ENCODE data around the gene JDP2.

Gene JDP2

GRCh38 chr14:75459099-75459741 lies 31.4 kb downstream of the JDP2 start:
- TF ChIP-seq, protein P1, sequence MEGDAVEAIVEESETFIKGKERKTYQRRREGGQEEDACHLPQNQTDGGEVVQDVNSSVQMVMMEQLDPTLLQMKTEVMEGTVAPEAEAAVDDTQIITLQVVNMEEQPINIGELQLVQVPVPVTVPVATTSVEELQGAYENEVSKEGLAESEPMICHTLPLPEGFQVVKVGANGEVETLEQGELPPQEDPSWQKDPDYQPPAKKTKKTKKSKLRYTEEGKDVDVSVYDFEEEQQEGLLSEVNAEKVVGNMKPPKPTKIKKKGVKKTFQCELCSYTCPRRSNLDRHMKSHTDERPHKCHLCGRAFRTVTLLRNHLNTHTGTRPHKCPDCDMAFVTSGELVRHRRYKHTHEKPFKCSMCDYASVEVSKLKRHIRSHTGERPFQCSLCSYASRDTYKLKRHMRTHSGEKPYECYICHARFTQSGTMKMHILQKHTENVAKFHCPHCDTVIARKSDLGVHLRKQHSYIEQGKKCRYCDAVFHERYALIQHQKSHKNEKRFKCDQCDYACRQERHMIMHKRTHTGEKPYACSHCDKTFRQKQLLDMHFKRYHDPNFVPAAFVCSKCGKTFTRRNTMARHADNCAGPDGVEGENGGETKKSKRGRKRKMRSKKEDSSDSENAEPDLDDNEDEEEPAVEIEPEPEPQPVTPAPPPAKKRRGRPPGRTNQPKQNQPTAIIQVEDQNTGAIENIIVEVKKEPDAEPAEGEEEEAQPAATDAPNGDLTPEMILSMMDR (conservative IDR thresholded peaks at IDR 0.05; ENCODE audit: low read length): no peak
- no peak overlapping the region for H3K4me3 ChIP-seq (ENCODE audit: low read length)
- DNase-seq (ENCODE audit: low read depth): no peak

- no peak overlapping the region for H3K4me3 ChIP-seq (ENCODE audit: low read length)
- TF ChIP-seq, protein P1 (conservative IDR thresholded peaks at IDR 0.05; ENCODE audit: low read length): no peak
- DNase-seq (ENCODE audit: low read depth): no peak
Observed at GRCh38 chr14:75459791-75460190, 32.0 kb downstream of the JDP2 start.

- no peak for DNase-seq (ENCODE audit: low read depth)
- TF ChIP-seq, protein P1 (conservative IDR thresholded peaks at IDR 0.05; ENCODE audit: low read length): no peak
- no peak overlapping the region for H3K4me3 ChIP-seq (ENCODE audit: low read length)
Observed at GRCh38 chr14:75460394-75460793, 32.6 kb downstream of the JDP2 start.

- DNase-seq (ENCODE audit: low read depth): no peak
- no peak overlapping the region for H3K4me3 ChIP-seq (ENCODE audit: low read length)
- TF ChIP-seq, protein P1 (conservative IDR thresholded peaks at IDR 0.05; ENCODE audit: low read length): no peak
Observed at GRCh38 chr14:75461303-75461702, 33.5 kb downstream of the JDP2 start.

GRCh38 chr14:75461755-75462349 lies 34.0 kb downstream of the JDP2 start:
- TF ChIP-seq, protein P1 (conservative IDR thresholded peaks at IDR 0.05; ENCODE audit: low read length): no peak
- no peak for DNase-seq (ENCODE audit: low read depth)
- no peak overlapping the region for H3K4me3 ChIP-seq (ENCODE audit: low read length)

GRCh38 chr14:75464626-75465025 lies 36.8 kb downstream of the JDP2 start:
- TF ChIP-seq, protein P1 (conservative IDR thresholded peaks at IDR 0.05; ENCODE audit: low read length): no peak
- H3K4me3 ChIP-seq (ENCODE audit: low read length): no peak overlapping the region

DNA sequence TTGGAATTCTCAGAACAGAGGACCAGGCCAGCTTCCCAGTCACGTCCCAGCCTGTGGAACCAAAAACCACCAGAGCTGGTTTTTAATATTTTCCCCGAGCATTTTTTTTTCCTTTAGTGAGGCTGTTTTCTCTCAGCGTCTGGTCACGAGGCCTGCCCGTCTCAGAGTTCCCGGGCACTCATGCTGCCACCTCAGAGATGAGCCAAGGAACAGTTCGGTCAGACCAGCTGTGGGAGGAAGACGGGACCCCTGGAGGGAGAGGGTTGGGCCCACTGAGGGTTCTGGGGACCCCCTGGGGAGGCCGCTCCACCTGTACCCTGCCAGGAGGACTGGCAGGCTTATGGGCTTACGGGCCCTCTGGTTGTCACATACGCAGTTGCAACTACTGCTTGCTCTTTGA lies 39.9 kb downstream of the JDP2 start:
- TF ChIP-seq, protein P1 (conservative IDR thresholded peaks at IDR 0.05; ENCODE audit: low read length): no peak
- no peak for DNase-seq (ENCODE audit: low read depth)
- no peak overlapping the region for H3K4me3 ChIP-seq (ENCODE audit: low read length)

More at GRCh38 chr14:75464626-75465025, 36.8 kb downstream of the JDP2 start:
- no peak for DNase-seq (ENCODE audit: low read depth)
